ENCODE results near the gene NTRK2.

NTRK2 gene

GRCh38 chr9:85021686-85022085, 352.2 kb downstream of the NTRK2 start:
- no peak for TF ChIP-seq HDGF (IDR thresholded peaks at IDR 0.05; ENCODE audit: borderline replicate concordance)
- TF ChIP-seq LEF1 (IDR thresholded peaks at IDR 0.05; ENCODE audit: borderline replicate concordance): no peak
- no peak for TF ChIP-seq FOXA1 (IDR thresholded peaks at IDR 0.05)
- no peak for TF ChIP-seq BHLHE40 (IDR thresholded peaks at IDR 0.05; ENCODE audit: borderline replicate concordance)
- TF ChIP-seq PKNOX1 (IDR thresholded peaks at IDR 0.05): no peak
- no peak for TF ChIP-seq CTBP1 (IDR thresholded peaks at IDR 0.05; ENCODE audit: borderline replicate concordance)
- no peak for TF ChIP-seq SUZ12 (IDR thresholded peaks at IDR 0.05)
- TF ChIP-seq ELF4 (IDR thresholded peaks at IDR 0.05): no peak
- TF ChIP-seq NFRKB (IDR thresholded peaks at IDR 0.05): no peak
- no peak for TF ChIP-seq SP1 (IDR thresholded peaks at IDR 0.05)
- TF ChIP-seq ZNF384 (IDR thresholded peaks at IDR 0.05): no peak
- no peak for TF ChIP-seq L3MBTL2 (conservative IDR thresholded peaks at IDR 0.05)
- TF ChIP-seq ARNT (IDR thresholded peaks at IDR 0.05): no peak
- TF ChIP-seq FOXK2 (IDR thresholded peaks at IDR 0.05): no peak
- no peak for DNase-seq (ENCODE audit: extremely low spot score)
- ChIA-PET POLR2A (no interaction called here), CTCF (no interaction called here)

GRCh38 chr9:85024374-85024773, 354.8 kb downstream of the NTRK2 start:
- POLR2A ChIA-PET: no interaction called here
- TF ChIP-seq PKNOX1 (IDR thresholded peaks at IDR 0.05) (no peak), L3MBTL2 (conservative IDR thresholded peaks at IDR 0.05) (no peak), HDGF (IDR thresholded peaks at IDR 0.05; ENCODE audit: borderline replicate concordance) (no peak), ELF4 (IDR thresholded peaks at IDR 0.05) (no peak)
- DNase-seq (ENCODE audit: extremely low spot score): no peak
- CTCF ChIA-PET: no interaction called here

GRCh38 chr9:85025638-85026037, 356.1 kb downstream of the NTRK2 start:
- DNase-seq (ENCODE audit: extremely low spot score): no peak
- ChIA-PET CTCF (no interaction called here), POLR2A (no interaction called here)
- TF ChIP-seq CTBP1 (IDR thresholded peaks at IDR 0.05; ENCODE audit: borderline replicate concordance): no peak
- no peak for TF ChIP-seq L3MBTL2 (conservative IDR thresholded peaks at IDR 0.05)
- TF ChIP-seq BHLHE40 (IDR thresholded peaks at IDR 0.05; ENCODE audit: borderline replicate concordance): no peak
- no peak for TF ChIP-seq HDGF (IDR thresholded peaks at IDR 0.05; ENCODE audit: borderline replicate concordance)
- no peak for TF ChIP-seq ARNT (IDR thresholded peaks at IDR 0.05)
- TF ChIP-seq ZNF384 (IDR thresholded peaks at IDR 0.05): no peak

- TF ChIP-seq FOXA1 (IDR thresholded peaks at IDR 0.05) (no peak), ZNF384 (IDR thresholded peaks at IDR 0.05) (no peak), FOXM1 (IDR thresholded peaks at IDR 0.05; ENCODE audit: borderline replicate concordance) (no peak), PKNOX1 (IDR thresholded peaks at IDR 0.05) (no peak), BHLHE40 (IDR thresholded peaks at IDR 0.05; ENCODE audit: borderline replicate concordance) (no peak), CTBP1 (IDR thresholded peaks at IDR 0.05; ENCODE audit: borderline replicate concordance) (no peak)
- CTCF ChIA-PET: no interaction called here
Observed at GRCh38 chr9:85027870-85028269, 358.3 kb downstream of the NTRK2 start.

GRCh38 chr9:85030316-85030715, 360.8 kb downstream of the NTRK2 start:
- TF ChIP-seq SUZ12 (IDR thresholded peaks at IDR 0.05) (no peak), NFRKB (IDR thresholded peaks at IDR 0.05) (no peak), SP1 (IDR thresholded peaks at IDR 0.05) (no peak)
- ChIA-PET CTCF (no interaction called here), POLR2A (no interaction called here)
- no peak for DNase-seq (ENCODE audit: extremely low spot score)

More at GRCh38 chr9:85027870-85028269, 358.3 kb downstream of the NTRK2 start:
- no peak for DNase-seq (ENCODE audit: extremely low spot score)
- POLR2A ChIA-PET: no interaction called here

- TF ChIP-seq PKNOX1 (IDR thresholded peaks at IDR 0.05) (no peak), FOXA1 (IDR thresholded peaks at IDR 0.05) (no peak), ZNF384 (IDR thresholded peaks at IDR 0.05) (no peak), FOXM1 (IDR thresholded peaks at IDR 0.05; ENCODE audit: borderline replicate concordance) (no peak), FOXK2 (IDR thresholded peaks at IDR 0.05) (no peak), SP1 (IDR thresholded peaks at IDR 0.05) (no peak), BHLHE40 (IDR thresholded peaks at IDR 0.05; ENCODE audit: borderline replicate concordance) (no peak), CTBP1 (IDR thresholded peaks at IDR 0.05; ENCODE audit: borderline replicate concordance) (no peak), SUZ12 (IDR thresholded peaks at IDR 0.05) (no peak), ARNT (IDR thresholded peaks at IDR 0.05) (no peak), HDGF (IDR thresholded peaks at IDR 0.05; ENCODE audit: borderline replicate concordance) (no peak), NFRKB (IDR thresholded peaks at IDR 0.05) (no peak)
- ChIA-PET POLR2A (no interaction called here), CTCF (no interaction called here)
- no peak for DNase-seq (ENCODE audit: extremely low spot score)
Observed at GRCh38 chr9:85036496-85036895, 367.0 kb downstream of the NTRK2 start.

GRCh38 chr9:85038061-85038460, 368.5 kb downstream of the NTRK2 start:
- ChIA-PET CTCF (no interaction called here), POLR2A (no interaction called here)
- no peak for DNase-seq (ENCODE audit: extremely low spot score)
- no peak for TF ChIP-seq ELF4 (IDR thresholded peaks at IDR 0.05)
- TF ChIP-seq SUZ12 (IDR thresholded peaks at IDR 0.05): no peak
- no peak for TF ChIP-seq HDGF (IDR thresholded peaks at IDR 0.05; ENCODE audit: borderline replicate concordance)
- no peak for TF ChIP-seq FOXA1 (IDR thresholded peaks at IDR 0.05)
- no peak for TF ChIP-seq PKNOX1 (IDR thresholded peaks at IDR 0.05)
- no peak for TF ChIP-seq NFRKB (IDR thresholded peaks at IDR 0.05)
- no peak for TF ChIP-seq SP1 (IDR thresholded peaks at IDR 0.05)
- TF ChIP-seq FOXM1 (IDR thresholded peaks at IDR 0.05; ENCODE audit: borderline replicate concordance): no peak
- no peak for TF ChIP-seq FOXK2 (IDR thresholded peaks at IDR 0.05)
- TF ChIP-seq LEF1 (IDR thresholded peaks at IDR 0.05; ENCODE audit: borderline replicate concordance): no peak
- TF ChIP-seq BHLHE40 (IDR thresholded peaks at IDR 0.05; ENCODE audit: borderline replicate concordance): no peak
- TF ChIP-seq L3MBTL2 (conservative IDR thresholded peaks at IDR 0.05): no peak

Measured in HEK293T (cell line).